Raji (cell line): ENCODE results near the gene QSOX2.

Experiments
- POLR2A ChIP-seq: IDR thresholded peaks from 2 replicates; pipeline ENCODE4 v1.6.1; 2011; ENCODE audit warnings: low read depth, low read length, control low read depth; ENCODE audit not compliant: insufficient read depth

The QSOX2 gene, protein sequence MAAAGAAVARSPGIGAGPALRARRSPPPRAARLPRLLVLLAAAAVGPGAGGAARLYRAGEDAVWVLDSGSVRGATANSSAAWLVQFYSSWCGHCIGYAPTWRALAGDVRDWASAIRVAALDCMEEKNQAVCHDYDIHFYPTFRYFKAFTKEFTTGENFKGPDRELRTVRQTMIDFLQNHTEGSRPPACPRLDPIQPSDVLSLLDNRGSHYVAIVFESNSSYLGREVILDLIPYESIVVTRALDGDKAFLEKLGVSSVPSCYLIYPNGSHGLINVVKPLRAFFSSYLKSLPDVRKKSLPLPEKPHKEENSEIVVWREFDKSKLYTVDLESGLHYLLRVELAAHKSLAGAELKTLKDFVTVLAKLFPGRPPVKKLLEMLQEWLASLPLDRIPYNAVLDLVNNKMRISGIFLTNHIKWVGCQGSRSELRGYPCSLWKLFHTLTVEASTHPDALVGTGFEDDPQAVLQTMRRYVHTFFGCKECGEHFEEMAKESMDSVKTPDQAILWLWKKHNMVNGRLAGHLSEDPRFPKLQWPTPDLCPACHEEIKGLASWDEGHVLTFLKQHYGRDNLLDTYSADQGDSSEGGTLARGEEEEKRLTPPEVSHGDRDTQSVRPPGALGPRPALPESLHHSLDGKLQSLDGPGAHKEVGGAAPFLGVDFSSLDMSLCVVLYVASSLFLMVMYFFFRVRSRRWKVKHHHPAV

GRCh38 chr9:136245219-136246150 lies at the start of gene QSOX2:
TSS of gene QSOX2 (minus strand) at chr9:136245812. CDS start at chr9:136245803, 9 bp downstream.
- TF ChIP-seq POLR2A: peak; percentile 56

DNA sequence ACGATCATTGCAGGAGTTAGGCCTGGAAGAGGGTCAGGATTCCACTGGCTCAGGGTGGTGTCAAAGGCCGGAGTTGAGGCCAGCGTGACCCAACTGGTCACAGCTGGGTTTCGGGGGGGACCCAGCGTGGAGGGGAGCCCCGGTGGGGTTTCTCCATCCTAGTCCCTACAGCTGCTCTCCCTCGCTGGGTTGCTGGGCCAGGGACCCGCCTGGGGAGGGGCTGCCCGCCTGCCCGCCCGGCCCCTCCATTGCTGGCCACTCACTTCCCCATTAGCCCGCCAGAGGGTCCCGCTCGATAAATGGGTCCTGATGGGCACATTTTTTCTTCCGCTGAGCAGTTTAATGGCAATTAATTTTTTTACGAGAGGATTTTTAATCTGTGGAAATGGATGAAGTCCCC lies 49.4 kb upstream of the QSOX2 start:
- no peak for TF ChIP-seq POLR2A

DNA sequence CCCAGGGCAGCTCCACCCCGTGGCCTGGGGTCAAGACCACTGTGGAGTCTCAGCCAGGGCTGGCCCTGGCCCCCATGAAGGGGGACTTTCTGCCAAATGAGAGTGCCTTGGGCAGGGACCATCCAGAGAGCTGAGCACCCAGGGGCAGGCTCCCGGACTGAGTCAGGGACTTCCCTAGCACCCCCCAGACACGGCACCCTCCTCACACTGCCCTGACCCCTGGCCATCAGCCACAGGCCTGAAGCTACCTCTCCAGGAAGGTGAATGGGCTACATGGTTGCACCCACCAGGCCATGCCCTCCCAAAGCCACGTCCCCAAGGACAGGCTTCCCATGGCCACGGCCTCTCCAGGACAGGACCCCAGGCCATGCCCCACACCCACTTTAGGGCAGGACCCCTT lies 48.8 kb upstream of the QSOX2 start:
- no peak for TF ChIP-seq POLR2A

- TF ChIP-seq POLR2A: no peak
These were observed 48.0 kb upstream of the QSOX2 start for GRCh38 chr9:136293476-136294077.

DNA sequence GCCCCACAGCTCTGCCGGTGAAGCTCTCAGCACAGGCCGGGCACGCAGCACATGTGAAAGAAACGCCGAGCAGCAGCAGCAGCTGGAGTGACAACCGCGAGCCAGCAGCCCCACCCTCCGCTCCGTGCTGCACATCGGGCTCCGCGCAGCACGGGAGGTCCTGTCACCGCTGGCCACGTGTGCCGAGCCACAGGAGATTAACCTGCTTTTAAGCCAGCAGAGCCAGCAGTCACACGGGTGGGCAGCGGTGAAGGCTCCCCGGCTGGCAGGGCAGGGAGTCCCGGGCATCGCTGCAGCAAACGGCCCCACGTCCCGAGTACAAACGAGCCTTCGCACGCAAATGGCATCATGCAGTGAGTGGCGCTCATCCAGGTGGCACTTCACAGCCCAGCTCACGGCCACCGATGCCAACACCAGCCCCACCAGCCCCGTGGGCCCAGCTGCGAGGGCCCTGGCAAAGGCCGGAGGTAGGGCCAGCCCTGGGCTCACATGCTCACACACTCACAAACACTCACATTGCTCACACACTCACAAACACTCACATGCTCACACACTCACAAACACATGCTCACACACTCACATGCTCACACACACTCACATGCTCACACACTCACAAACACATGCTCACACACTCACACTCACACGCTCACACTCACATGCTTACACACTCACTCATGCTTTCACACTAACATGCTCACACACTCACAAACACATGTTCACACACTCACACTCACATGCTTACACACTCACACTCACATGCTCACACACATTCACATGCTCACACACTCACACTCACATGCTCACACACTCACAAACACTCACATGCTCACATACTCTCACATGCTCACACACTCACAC lies 47.2 kb upstream of the QSOX2 start:
- TF ChIP-seq POLR2A: no peak

DNA sequence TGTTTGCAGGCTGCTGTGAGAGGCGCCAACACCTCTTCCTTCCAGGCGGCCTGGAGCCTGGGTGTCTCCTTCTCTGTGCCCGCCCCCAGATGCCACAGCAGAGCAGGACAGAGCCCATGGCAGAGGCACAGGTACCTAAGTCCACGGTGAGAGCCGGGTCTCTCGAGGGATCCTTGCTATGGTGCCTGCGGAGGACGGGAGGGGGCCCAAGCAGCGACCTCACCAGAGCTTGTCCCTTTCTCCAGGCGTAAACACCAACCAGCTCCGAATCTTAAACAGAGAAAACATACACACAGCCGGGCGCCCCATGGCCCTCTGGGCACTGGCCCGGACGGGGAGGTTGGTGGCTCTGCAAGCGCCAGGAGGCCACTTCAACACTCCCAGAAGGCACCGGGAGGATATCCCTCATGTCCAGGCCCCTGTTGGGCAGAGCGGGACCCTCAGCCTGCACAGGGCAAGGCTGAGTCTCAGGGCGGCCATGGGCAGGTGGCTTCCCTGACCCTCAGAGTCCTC lies 46.5 kb upstream of the QSOX2 start:
- TF ChIP-seq POLR2A: no peak

DNA sequence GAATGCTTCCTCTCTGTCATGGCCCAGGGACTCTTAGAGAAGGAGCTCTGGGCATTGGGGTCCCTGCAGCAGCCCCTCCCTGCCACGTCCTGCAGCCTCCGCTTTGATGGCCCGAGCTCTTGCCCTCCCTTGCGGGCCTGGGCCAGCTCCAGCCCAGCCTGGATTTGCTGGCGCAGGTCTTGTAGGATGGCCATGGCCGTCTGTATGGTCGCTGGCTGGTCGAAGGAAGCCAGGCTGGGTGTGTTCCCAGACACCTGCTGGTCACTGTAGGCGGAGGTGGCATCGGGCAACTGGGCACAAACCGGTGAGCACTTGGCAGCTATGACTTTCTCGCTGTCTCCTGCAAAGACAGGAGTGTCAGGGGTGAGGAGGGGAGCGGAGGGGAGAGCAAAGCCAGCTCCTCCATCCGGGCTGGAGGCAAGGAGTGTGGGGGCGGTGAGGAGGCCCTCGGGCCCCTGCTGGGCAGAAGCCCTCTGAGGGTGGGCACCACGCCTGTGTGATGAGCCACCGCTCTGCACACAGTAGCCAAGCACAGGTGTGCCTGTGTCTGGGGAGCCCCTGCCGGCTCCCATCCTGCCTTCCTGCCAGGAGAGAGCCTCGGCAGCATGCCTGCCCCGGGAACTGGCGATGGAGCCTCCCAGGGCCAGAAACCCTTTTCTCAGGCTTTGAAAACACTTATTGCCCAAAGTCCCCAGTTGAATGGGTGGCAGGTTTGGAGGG lies 45.9 kb upstream of the QSOX2 start:
- TF ChIP-seq POLR2A: no peak

DNA sequence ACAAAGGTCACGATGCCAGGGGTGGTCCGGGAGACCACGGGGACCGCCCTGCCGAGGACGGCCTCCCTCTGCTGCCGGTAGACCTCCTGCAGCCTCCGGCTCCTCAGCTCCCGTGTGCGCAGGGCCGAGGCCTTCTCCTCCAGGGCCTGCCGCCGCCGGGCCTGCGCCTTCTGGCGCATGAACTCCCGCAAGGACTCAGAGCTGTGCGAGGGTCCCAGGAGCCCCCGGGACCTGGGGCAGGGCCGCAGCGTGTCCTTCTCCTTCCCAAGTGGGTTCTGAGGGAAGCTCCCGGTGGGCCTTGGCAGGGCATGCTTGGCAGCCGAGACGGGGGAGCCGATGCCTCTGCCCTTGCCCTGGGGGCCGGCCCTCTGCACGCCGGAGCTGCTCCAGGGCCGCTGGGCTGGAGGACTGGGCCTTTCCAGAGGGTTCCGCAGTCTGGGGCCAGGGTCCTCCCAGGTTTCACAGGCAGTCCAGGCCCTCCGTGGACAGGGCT lies 44.9 kb upstream of the QSOX2 start:
- TF ChIP-seq POLR2A: no peak

- TF ChIP-seq POLR2A: no peak
These were observed 44.3 kb upstream of the QSOX2 start for GRCh38 chr9:136289651-136290507.

GRCh38 chr9:136287960-136288753 lies 42.5 kb upstream of the QSOX2 start:
- no peak for TF ChIP-seq POLR2A

GRCh38 chr9:136286987-136287379 lies 41.4 kb upstream of the QSOX2 start:
- TF ChIP-seq POLR2A: no peak
